ENCODE results near the gene ACBD6.

DNA sequence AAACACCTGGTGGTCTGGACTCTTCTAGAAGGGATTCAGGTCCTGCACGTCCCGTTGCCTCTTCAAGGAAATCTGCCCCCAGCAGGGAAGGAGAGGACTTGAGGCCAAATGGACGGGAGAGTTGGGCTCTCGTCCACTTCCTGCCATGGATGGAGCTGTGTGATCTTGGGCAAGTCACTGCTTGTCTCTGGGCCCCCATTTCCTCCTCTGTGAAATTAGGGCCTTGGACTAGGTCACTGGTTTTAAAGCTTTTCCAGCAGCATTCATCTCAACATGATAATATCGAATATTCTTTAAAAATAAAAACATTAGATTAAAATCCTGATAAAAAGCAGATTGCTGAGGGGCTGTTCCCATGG is 245.4 kb downstream of the ACBD6 start:
- TF ChIP-seq, protein P1, sequence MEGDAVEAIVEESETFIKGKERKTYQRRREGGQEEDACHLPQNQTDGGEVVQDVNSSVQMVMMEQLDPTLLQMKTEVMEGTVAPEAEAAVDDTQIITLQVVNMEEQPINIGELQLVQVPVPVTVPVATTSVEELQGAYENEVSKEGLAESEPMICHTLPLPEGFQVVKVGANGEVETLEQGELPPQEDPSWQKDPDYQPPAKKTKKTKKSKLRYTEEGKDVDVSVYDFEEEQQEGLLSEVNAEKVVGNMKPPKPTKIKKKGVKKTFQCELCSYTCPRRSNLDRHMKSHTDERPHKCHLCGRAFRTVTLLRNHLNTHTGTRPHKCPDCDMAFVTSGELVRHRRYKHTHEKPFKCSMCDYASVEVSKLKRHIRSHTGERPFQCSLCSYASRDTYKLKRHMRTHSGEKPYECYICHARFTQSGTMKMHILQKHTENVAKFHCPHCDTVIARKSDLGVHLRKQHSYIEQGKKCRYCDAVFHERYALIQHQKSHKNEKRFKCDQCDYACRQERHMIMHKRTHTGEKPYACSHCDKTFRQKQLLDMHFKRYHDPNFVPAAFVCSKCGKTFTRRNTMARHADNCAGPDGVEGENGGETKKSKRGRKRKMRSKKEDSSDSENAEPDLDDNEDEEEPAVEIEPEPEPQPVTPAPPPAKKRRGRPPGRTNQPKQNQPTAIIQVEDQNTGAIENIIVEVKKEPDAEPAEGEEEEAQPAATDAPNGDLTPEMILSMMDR (IDR thresholded peaks at IDR 0.05) = no peak
- TF ChIP-seq POLR2A (IDR thresholded peaks at IDR 0.05) = no peak
